CD14-positive monocyte (primary cell): Measurements from ENCODE around the gene UBXN4. TPM values are rescaled to one million over a fixed set of nuclear protein-coding genes. Genes with fewer than 3 reads are reported as not detected.

Source experiments
- DNase-seq, 3 donors: peaks; one replicate each; pipeline ENCODE4 v3.0.0-alpha.2; 2011 to 2022
- H2AFZ ChIP-seq: 2 replicates; pipeline ENCODE4 v1.6.0; 2012; ENCODE audit warnings: mild to moderate bottlenecking, low read depth, low read length, inconsistent platforms; ENCODE audit not compliant: insufficient read depth, poor library complexity, severe bottlenecking
- H3K27ac ChIP-seq, 2 donors: 1 replicate in 1 of 2; 2 replicates in 1 of 2; pipeline ENCODE4 v1.5.1; 2012 to 2013; ENCODE audit warnings: low read length in 2 of 2, control low read depth in 1 of 2, inconsistent platforms in 1 of 2, low read depth in 1 of 2, mild to moderate bottlenecking in 1 of 2
- H3K27me3 ChIP-seq, 2 donors: one replicate each; pipeline versions ENCODE4 v1.6.0 to v1.6.1; 2011 to 2013; ENCODE audit warnings: low read length in 2 of 2; ENCODE audit not compliant: control insufficient read depth in 2 of 2, insufficient read depth in 2 of 2
- H3K36me3 ChIP-seq, 2 donors: replicated peaks in 1 of 2; 1 replicate in 1 of 2; 2 replicates in 1 of 2; pipeline versions ENCODE4 v1.5.1 to v1.6.1; 2012 to 2013; ENCODE audit warnings: low read length in 2 of 2, control low read depth in 1 of 2, inconsistent platforms in 1 of 2, mild to moderate bottlenecking in 1 of 2; ENCODE audit not compliant: insufficient read depth in 2 of 2, control insufficient read depth in 1 of 2
- H3K4me1 ChIP-seq, 2 donors: 1 replicate in 1 of 2; 2 replicates in 1 of 2; pipeline versions ENCODE4 v1.5.1 to v1.6.1; 2012 to 2013; ENCODE audit warnings: low read length in 2 of 2, control low read depth in 1 of 2, inconsistent platforms in 1 of 2, mild to moderate bottlenecking in 1 of 2, moderate library complexity in 1 of 2; ENCODE audit not compliant: insufficient read depth in 2 of 2, control insufficient read depth in 1 of 2
- H3K4me2 ChIP-seq: replicated peaks from 2 replicates; pipeline ENCODE3; 2012; ENCODE audit warnings: low read length, moderate library complexity, mild to moderate bottlenecking; ENCODE audit not compliant: poor library complexity, severe bottlenecking; ENCODE audit errors: extremely low read depth
- H3K4me3 ChIP-seq, 3 experiments: fragments of 200-600 bp in 1 of 3; sonication (generic) in 1 of 3; replicated peaks in 1 of 3; 1 replicate in 2 of 3; 2 replicates in 1 of 3; pipeline ENCODE4 v1.5.1; 2011 to 2013; ENCODE audit warnings: low read length in 3 of 3, mild to moderate bottlenecking in 3 of 3, control low read depth in 2 of 3, low read depth in 2 of 3, inconsistent platforms in 1 of 3, moderate library complexity in 1 of 3
- H3K79me2 ChIP-seq: 2 replicates; pipeline ENCODE4 v1.6.0; 2012; ENCODE audit warnings: mild to moderate bottlenecking, control low read depth, inconsistent platforms, low read length, moderate library complexity; ENCODE audit not compliant: insufficient read depth
- H3K9ac ChIP-seq: 2 replicates; pipeline ENCODE4 v1.6.0; 2017; ENCODE audit warnings: low read length, mild to moderate bottlenecking; ENCODE audit not compliant: insufficient read depth, poor library complexity, severe bottlenecking
- H3K9me3 ChIP-seq, 2 donors: replicated peaks in 1 of 2; 1 replicate in 1 of 2; 2 replicates in 1 of 2; pipeline versions ENCODE4 v1.5.1 to v1.6.1; 2012 to 2013; ENCODE audit warnings: low read length in 2 of 2, control low read depth in 1 of 2; ENCODE audit not compliant: control insufficient read depth in 1 of 2, insufficient read depth in 1 of 2
- H4K20me1 ChIP-seq: 2 replicates; pipeline ENCODE4 v1.6.0; 2012; ENCODE audit warnings: mild to moderate bottlenecking, low read length, control low read depth, moderate library complexity; ENCODE audit not compliant: insufficient read depth
- H3K27ac Mint-ChIP-seq, 7 donors: one replicate each; pipeline ENCODE4 v1.8.0; 2020; ENCODE audit warnings: mild to moderate bottlenecking in 7 of 7, mixed read lengths in 7 of 7, moderate library complexity in 6 of 7, inconsistent platforms in 2 of 7
- H3K27me3 Mint-ChIP-seq, 3 donors: one replicate each; pipeline ENCODE4 v1.8.0; 2021 to 2022; ENCODE audit warnings: low read depth in 3 of 3, mild to moderate bottlenecking in 3 of 3, mixed read lengths in 3 of 3, moderate library complexity in 3 of 3, inconsistent platforms in 1 of 3
- H3K36me3 Mint-ChIP-seq, 2 donors: one replicate each; pipeline ENCODE4 v1.8.0; 2020; ENCODE audit warnings: mixed read lengths in 2 of 2, inconsistent platforms in 1 of 2, mild to moderate bottlenecking in 1 of 2
- H3K4me1 Mint-ChIP-seq: one replicate; pipeline ENCODE4 v1.8.0; 2020; ENCODE audit warnings: mild to moderate bottlenecking, mixed read lengths
- H3K4me3 Mint-ChIP-seq, 2 donors: one replicate each; pipeline ENCODE4 v1.8.0; 2020; ENCODE audit warnings: mild to moderate bottlenecking in 2 of 2, mixed read lengths in 2 of 2, moderate library complexity in 1 of 2
- H3K9me3 Mint-ChIP-seq, 7 donors: one replicate each; pipeline ENCODE4 v1.8.0; 2020 to 2022; ENCODE audit warnings: mixed read lengths in 7 of 7, mild to moderate bottlenecking in 6 of 7, moderate library complexity in 6 of 7, inconsistent platforms in 2 of 7
- WGBS: methylation state at CpG from one replicate; pipeline ENCODE4 v1.1.5; 2013; ENCODE audit warnings: missing lambda C conversion rate; ENCODE audit not compliant: insufficient coverage; 5-methylcytosine and 5-hydroxymethylcytosine counted together
- intact Hi-C, 2 donors: fragments of 100-400 bp; cut with micrococcal nuclease; formaldehyde crosslinking; loops; one replicate each; pipeline versions ENCODE4 v1.15.0 to v1.15.1; 2023
- polyA plus RNA-seq, 3 donors: library from polyadenylated mRNA; depleted of rRNA in 1 of 3; unstranded in 2 of 3; stranded (reverse) in 1 of 3; fragments of 300-500 nt in 2 of 3; fragments of >200 nt in 1 of 3; fragmentation: Illumina TruSeq in 2 of 3; gene quantifications; 1 replicate in 2 of 3; 2 replicates in 1 of 3; pipeline ENCODE4 v1.2.3, GENCODE V29; 2012 to 2021
- TF ChIP-seq, protein P1 (sequence below): fragments of 200-600 bp; IDR thresholded peaks from one replicate; pipeline ENCODE4 v1.8.0; 2022; ENCODE audit warnings: antibody characterized with exemption, mild to moderate bottlenecking

UBXN4 gene
- polyA plus RNA-seq, 3 donors: 53.8 to 107 (median 74.2) TPM

DNA sequence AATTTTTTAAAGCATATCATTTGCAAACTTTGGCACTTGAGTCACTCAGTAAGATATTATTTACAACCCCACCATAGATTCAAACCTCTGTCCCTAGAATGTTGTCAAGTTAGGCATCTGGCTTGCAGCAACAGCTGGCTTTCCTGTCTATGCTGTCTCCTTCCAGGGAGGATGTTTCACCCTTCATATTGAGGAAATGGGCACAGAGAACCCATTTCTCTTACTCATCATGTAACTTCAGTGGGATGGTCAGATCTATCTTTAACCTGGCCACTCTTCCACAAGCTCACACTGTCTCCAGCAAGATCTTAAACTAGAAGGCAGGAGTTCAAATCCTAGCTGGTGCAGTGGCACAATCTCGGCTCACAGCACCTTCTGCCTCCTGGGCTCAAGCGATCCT lies 79.5 kb downstream of the UBXN4 start:
- Histone ChIP-seq H3K4me1 (peaks cover 0 to 8% of the 10 kb centered on the region in 2 donors), H2AFZ (no peak overlapping the region), H3K27ac (no peak overlapping the region), H4K20me1 (no peaks in the 10 kb centered on the region), H3K9me3 (peaks cover 10 to 14% of the 10 kb centered on the region in 2 donors), H3K4me3 (no peak overlapping the region), H3K9ac (no peak overlapping the region), H3K79me2 (no peaks in the 10 kb centered on the region), H3K27me3 (no peaks in the 10 kb centered on the region), H3K4me2 (no peak overlapping the region), H3K36me3 (no peaks in the 10 kb centered on the region)
- Mint-ChIP-seq H3K27me3 (peaks cover 0 to 5% (median 1%) of the 10 kb centered on the region in 3 donors), H3K4me3 (no peak overlapping the region), H3K27ac (no peak overlapping the region), H3K9me3 (peaks cover 11 to 18% (median 14%) of the 10 kb centered on the region in 7 donors), H3K36me3 (peaks cover 0 to 6% of the 10 kb centered on the region in 2 donors), H3K4me1 (peaks cover 11% of the 10 kb centered on the region)
- TF ChIP-seq, protein P1, sequence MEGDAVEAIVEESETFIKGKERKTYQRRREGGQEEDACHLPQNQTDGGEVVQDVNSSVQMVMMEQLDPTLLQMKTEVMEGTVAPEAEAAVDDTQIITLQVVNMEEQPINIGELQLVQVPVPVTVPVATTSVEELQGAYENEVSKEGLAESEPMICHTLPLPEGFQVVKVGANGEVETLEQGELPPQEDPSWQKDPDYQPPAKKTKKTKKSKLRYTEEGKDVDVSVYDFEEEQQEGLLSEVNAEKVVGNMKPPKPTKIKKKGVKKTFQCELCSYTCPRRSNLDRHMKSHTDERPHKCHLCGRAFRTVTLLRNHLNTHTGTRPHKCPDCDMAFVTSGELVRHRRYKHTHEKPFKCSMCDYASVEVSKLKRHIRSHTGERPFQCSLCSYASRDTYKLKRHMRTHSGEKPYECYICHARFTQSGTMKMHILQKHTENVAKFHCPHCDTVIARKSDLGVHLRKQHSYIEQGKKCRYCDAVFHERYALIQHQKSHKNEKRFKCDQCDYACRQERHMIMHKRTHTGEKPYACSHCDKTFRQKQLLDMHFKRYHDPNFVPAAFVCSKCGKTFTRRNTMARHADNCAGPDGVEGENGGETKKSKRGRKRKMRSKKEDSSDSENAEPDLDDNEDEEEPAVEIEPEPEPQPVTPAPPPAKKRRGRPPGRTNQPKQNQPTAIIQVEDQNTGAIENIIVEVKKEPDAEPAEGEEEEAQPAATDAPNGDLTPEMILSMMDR: no peak
- no peak for DNase-seq
- intact Hi-C loops: no loop called here
- 100% methylated on average over 2 of the region's 2 CpGs for WGBS

DNA sequence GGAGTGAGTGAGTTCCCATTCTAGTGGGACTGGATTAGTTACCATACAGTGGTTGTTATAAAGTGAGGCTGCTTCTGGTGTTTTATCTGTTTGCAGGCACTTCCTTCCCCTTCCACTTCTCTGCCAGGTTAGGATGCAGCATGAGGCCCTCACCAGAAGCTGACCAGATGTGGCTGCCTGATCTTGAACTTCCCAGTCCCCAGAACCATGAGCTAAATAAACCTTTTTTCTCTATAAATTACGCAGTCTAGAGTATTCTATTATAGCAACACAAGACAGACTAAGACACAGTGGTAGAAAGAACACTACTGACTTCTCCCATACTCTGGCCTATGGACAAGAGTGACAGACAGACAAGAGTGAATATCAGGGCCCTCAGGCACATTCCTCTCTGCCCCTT lies 81.2 kb downstream of the UBXN4 start:
- intact Hi-C loops: no loop called here
- no peak for DNase-seq

More for the DNA sequence above, 81.2 kb downstream of the UBXN4 start:
- Histone ChIP-seq H2AFZ (no peak overlapping the region), H3K9ac (no peak overlapping the region), H3K9me3 (peaks cover 10 to 14% of the 10 kb centered on the region in 2 donors), H3K4me3 (no peak overlapping the region), H3K36me3 (no peaks in the 10 kb centered on the region), H3K27me3 (no peaks in the 10 kb centered on the region), H3K79me2 (no peaks in the 10 kb centered on the region), H3K27ac (no peak overlapping the region), H4K20me1 (no peaks in the 10 kb centered on the region), H3K4me1 (peaks cover 0 to 8% of the 10 kb centered on the region in 2 donors), H3K4me2 (no peak overlapping the region)
- TF ChIP-seq, protein P1: no peak
- peaks cover 11 to 18% (median 14%) of the 10 kb centered on the region in 7 donors for H3K9me3 Mint-ChIP-seq
- H3K4me1 Mint-ChIP-seq: peaks cover 11% of the 10 kb centered on the region
- H3K36me3 Mint-ChIP-seq: peaks cover 0 to 6% of the 10 kb centered on the region in 2 donors
- H3K4me3 Mint-ChIP-seq: no peak overlapping the region
- 100% methylated on average over 1 of the region's 1 CpG for WGBS
- no peak overlapping the region for H3K27ac Mint-ChIP-seq
- peaks cover 0 to 6% (median 1%) of the 10 kb centered on the region in 3 donors for H3K27me3 Mint-ChIP-seq
